ENCODE results near the gene USH1C. TPM values are rescaled to one million over a fixed set of nuclear protein-coding genes. Genes with fewer than 3 reads are reported as not detected.

Gene USH1C
- total and polyA plus RNA-seq, 2 of the 13 experiments (the other 11 are each of a cell fraction or from before 2014, with no cell fraction given): not detected

GRCh38 chr11:17542249-17542648 lies 2.0 kb downstream of the USH1C start (continued):
- no peak for TF ChIP-seq DBP (CRISPR knock-in tag; IDR thresholded peaks at IDR 0.05; ENCODE audit: not compliant biosample characterization)
- TF ChIP-seq NFKBIZ (CRISPR knock-in tag; IDR thresholded peaks at IDR 0.05): no peak
- TF ChIP-seq ZXDC (CRISPR knock-in tag; IDR thresholded peaks at IDR 0.05): no peak
- TF ChIP-seq KDM2A (CRISPR knock-in tag; IDR thresholded peaks at IDR 0.05; ENCODE audit: borderline replicate concordance, low read depth): 0 out of 2 replicates have a peak, but pooled peaks have one; percentile 17
- no peak for TF ChIP-seq HCFC1 (IDR thresholded peaks at IDR 0.05; ENCODE audit: low read depth, low read length)
- peak; percentile 72 for TF ChIP-seq SALL1 (CRISPR knock-in tag; IDR thresholded peaks at IDR 0.05)
- no peak for TF ChIP-seq E2F1 (CRISPR knock-in tag; IDR thresholded peaks at IDR 0.05)
- no peak for TF ChIP-seq DNMT3B (CRISPR knock-in tag; conservative IDR thresholded peaks at IDR 0.05)
- no peak for TF ChIP-seq ZBTB39 (CRISPR knock-in tag; IDR thresholded peaks at IDR 0.05)
- no peak for TF ChIP-seq ZFP1 (CRISPR knock-in tag; IDR thresholded peaks at IDR 0.05)
- TF ChIP-seq SSRP1 (CRISPR knock-in tag; IDR thresholded peaks at IDR 0.05): no peak
- TF ChIP-seq ZNF512B (CRISPR knock-in tag; IDR thresholded peaks at IDR 0.05; ENCODE audit: borderline replicate concordance): no peak
- peak; percentile 39; the same call in 1 of the 2 replicates for TF ChIP-seq MED1 (CRISPR knock-in tag; IDR thresholded peaks at IDR 0.05)
- no peak for TF ChIP-seq ZNF20 (CRISPR knock-in tag; IDR thresholded peaks at IDR 0.05)
- TF ChIP-seq PBX3 (CRISPR knock-in tag; IDR thresholded peaks at IDR 0.05; ENCODE audit: borderline replicate concordance): no peak
- 0 out of 2 replicates have a peak, but pooled peaks have one; percentile 29 for TF ChIP-seq ZNF280B (CRISPR knock-in tag; IDR thresholded peaks at IDR 0.05; ENCODE audit: borderline replicate concordance)
